K562 (cell line): ENCODE measurements around the gene DAPK2. TPM values are rescaled to one million over a fixed set of nuclear protein-coding genes. Genes with fewer than 3 reads are reported as not detected.

Experiments
- CEBPB ChIP-seq: fragments of 450-650 bp; IDR thresholded peaks from 2 replicates; pipeline ENCODE4 v1.6.1; 2016; ENCODE audit warnings: missing genetic modification characterization, missing compliant biosample characterization
- HEY1 ChIP-seq: fragments of 250-450 bp; sonication (Bioruptor Pico); IDR thresholded peaks from 2 replicates; pipeline ENCODE4 v1.5.0; 2020; ENCODE audit warnings: mild to moderate bottlenecking, moderate library complexity, borderline replicate concordance
- JUN ChIP-seq, 2 experiments: sonication (generic) in 1 of 2; formaldehyde crosslinking in 1 of 2; IDR thresholded peaks; 2 replicates each; pipeline versions ENCODE4 v1.6.1 to v1.8.0; 2012 to 2022; ENCODE audit warnings: borderline replicate concordance in 2 of 2, mild to moderate bottlenecking in 2 of 2, improper control_type of control experiment in 1 of 2, low read depth in 1 of 2, low read length in 1 of 2, missing genetic modification reagents in 1 of 2
- MTA1 ChIP-seq: fragments of 450-650 bp; IDR thresholded peaks from 2 replicates; pipeline ENCODE4 v1.6.1; 2017; ENCODE audit warnings: borderline replicate concordance
- NONO ChIP-seq, 2 experiments: fragments of 200-400 bp in 1 of 2; fragments of 450-650 bp in 1 of 2; formaldehyde crosslinking in 1 of 2; IDR thresholded peaks; 2 replicates each; pipeline ENCODE4 v1.6.1; 2017; ENCODE audit warnings: low read depth in 2 of 2, mild to moderate bottlenecking in 2 of 2, moderate library complexity in 2 of 2, low read length in 1 of 2
- POLR2A ChIP-seq: fragments of 450-650 bp; conservative IDR thresholded peaks from 2 replicates; pipeline ENCODE4 v1.6.1; 2016
- POLR2B ChIP-seq: fragments of 450-650 bp; IDR thresholded peaks from 2 replicates; pipeline ENCODE4 v1.6.1; 2018; ENCODE audit warnings: low read depth; ENCODE audit not compliant: partially characterized antibody
- PREB ChIP-seq: sonication (generic); formaldehyde crosslinking; IDR thresholded peaks from 2 replicates; pipeline ENCODE4 v1.8.1; 2023; ENCODE audit warnings: mild to moderate bottlenecking, missing genetic modification reagents
- SP2 ChIP-seq: IDR thresholded peaks from 2 replicates; pipeline ENCODE4 v1.6.1; 2011; ENCODE audit warnings: mild to moderate bottlenecking, low read depth, low read length, moderate library complexity; ENCODE audit not compliant: poor library complexity, severe bottlenecking; ENCODE audit errors: extremely low read depth
- TAF7 ChIP-seq: fragments of 450-650 bp; IDR thresholded peaks from 2 replicates; pipeline ENCODE4 v1.6.1; 2016; ENCODE audit warnings: missing genetic modification characterization, missing compliant biosample characterization
- TCFL5 ChIP-seq: fragments of 250-450 bp; sonication (Bioruptor Pico); conservative IDR thresholded peaks from 2 replicates; pipeline ENCODE4 v1.6.1; 2021; ENCODE audit warnings: mild to moderate bottlenecking, moderate library complexity, matching md5 sums
- THRAP3 ChIP-seq: fragments of 450-650 bp; IDR thresholded peaks from 2 replicates; pipeline ENCODE4 v1.6.1; 2016; ENCODE audit warnings: mild to moderate bottlenecking, inconsistent platforms, borderline replicate concordance
- UBTF ChIP-seq, 2 experiments: IDR thresholded peaks; 2 replicates each; pipeline ENCODE4 v1.6.1; 2012; ENCODE audit warnings: improper control_type of control experiment in 2 of 2, low read depth in 2 of 2, low read length in 2 of 2, borderline replicate concordance in 1 of 2
- ZNF436 ChIP-seq: fragments of 250-450, 450-650 bp; sonication (Bioruptor Pico); formaldehyde crosslinking; IDR thresholded peaks from 2 replicates; pipeline ENCODE4 v1.7.0; 2020; ENCODE audit warnings: mild to moderate bottlenecking
- ZNF644 ChIP-seq: fragments of 200-800 bp; sonication (Bioruptor generic); IDR thresholded peaks from 2 replicates; pipeline ENCODE4 v1.6.1; 2016; ENCODE audit warnings: low read depth, missing genetic modification characterization, missing compliant biosample characterization
- ZNF764 ChIP-seq: fragments of 250-450 bp; sonication (Bioruptor Pico); IDR thresholded peaks from 2 replicates; pipeline ENCODE4 v1.4.0; 2020; ENCODE audit warnings: low read depth, mild to moderate bottlenecking, moderate library complexity
- polyA plus RNA-seq, 8 experiments: library from polyadenylated mRNA; depleted of rRNA in 4 of 8; stranded (reverse) in 5 of 8; unstranded in 3 of 8; fragments of >200 nt; fragmentation: Nextera tagmentation in 2 of 8; fragmentation: Illumina TruSeq in 1 of 8; extraction: Ambion mirVana in 2 of 8; extraction: Trizol in 1 of 8; gene quantifications; 2 replicates each; pipeline versions ENCODE4 v1.2.1 to v1.2.3, GENCODE V29; 2011 to 2014; ENCODE audit warnings: inconsistent platforms in 1 of 8, missing spikeins in 1 of 8
- total RNA-seq, 7 experiments: library from RNA; depleted of rRNA in 6 of 7; stranded (reverse); fragments of >200 nt in 6 of 7; fragmentation: Illumina TruSeq in 2 of 7; extraction: Trizol in 2 of 7; gene quantifications; 2 replicates each; pipeline versions ENCODE4 v1.2.1 to v1.2.3, GENCODE V29; 2011 to 2021; ENCODE audit warnings: low replicate concordance in 1 of 7
- TF ChIP-seq, protein P1 (sequence below): fragments of 250-450 bp; sonication (Bioruptor Pico); IDR thresholded peaks from 2 replicates; pipeline ENCODE4 v1.4.0; 2020; ENCODE audit warnings: borderline replicate concordance
- TF ChIP-seq, protein P2 (sequence below), 3 experiments: fragments of 200-800 bp in 1 of 3; sonication (Bioruptor generic) in 1 of 3; sonication (generic) in 1 of 3; formaldehyde crosslinking in 1 of 3; IDR thresholded peaks; 2 replicates each; pipeline versions ENCODE4 v1.6.1 to v1.8.0; 2016 to 2022; ENCODE audit warnings: mild to moderate bottlenecking in 2 of 3, missing compliant biosample characterization in 2 of 3, missing genetic modification characterization in 2 of 3, missing genetic modification reagents in 1 of 3
- TF ChIP-seq, protein P3 (sequence below): fragments of 450-650 bp; formaldehyde crosslinking; IDR thresholded peaks from 2 replicates; pipeline ENCODE4 v1.4.0; 2020; ENCODE audit warnings: mild to moderate bottlenecking

DAPK2 gene
- total and polyA plus RNA-seq, 9 of the 15 experiments (the other 6 are each of a cell fraction or from before 2014, with no cell fraction given) = 0.14 to 5.2 (median 2.2) TPM

GRCh38 chr15:64046421-64047153, at the start of gene DAPK2 (continued):
- no peak for TF ChIP-seq ZNF436 (CRISPR knock-in tag)
- no peak for TF ChIP-seq ZNF644 (tag)
- TF ChIP-seq, protein P1, sequence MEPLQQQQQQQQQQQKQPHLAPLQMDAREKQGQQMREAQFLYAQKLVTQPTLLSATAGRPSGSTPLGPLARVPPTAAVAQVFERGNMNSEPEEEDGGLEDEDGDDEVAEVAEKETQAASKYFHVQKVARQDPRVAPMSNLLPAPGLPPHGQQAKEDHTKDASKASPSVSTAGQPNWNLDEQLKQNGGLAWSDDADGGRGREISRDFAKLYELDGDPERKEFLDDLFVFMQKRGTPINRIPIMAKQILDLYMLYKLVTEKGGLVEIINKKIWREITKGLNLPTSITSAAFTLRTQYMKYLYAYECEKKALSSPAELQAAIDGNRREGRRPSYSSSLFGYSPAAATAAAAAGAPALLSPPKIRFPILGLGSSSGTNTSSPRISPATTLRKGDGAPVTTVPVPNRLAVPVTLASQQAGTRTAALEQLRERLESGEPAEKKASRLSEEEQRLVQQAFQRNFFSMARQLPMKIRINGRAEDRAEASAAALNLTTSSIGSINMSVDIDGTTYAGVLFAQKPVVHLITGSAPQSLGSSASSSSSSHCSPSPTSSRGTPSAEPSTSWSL = no peak
- TF ChIP-seq JUN (IDR thresholded peaks at IDR 0.05; ENCODE audit: borderline replicate concordance, low read depth, low read length) = no peak
- TF ChIP-seq JUN (CRISPR knock-in tag; IDR thresholded peaks at IDR 0.05; ENCODE audit: borderline replicate concordance) = no peak
- peak in 1 of 2 experiments; percentile 76; a peak in 1 of 4 replicates for TF ChIP-seq UBTF (IDR thresholded peaks at IDR 0.05; ENCODE audit: borderline replicate concordance in 1 of 2, low read depth in 2 of 2, low read length in 2 of 2)
- no peak for TF ChIP-seq TAF7 (tag)
- no peak for TF ChIP-seq THRAP3
- TF ChIP-seq POLR2B = no peak
- no peak for TF ChIP-seq HEY1
- TF ChIP-seq, protein P2, sequence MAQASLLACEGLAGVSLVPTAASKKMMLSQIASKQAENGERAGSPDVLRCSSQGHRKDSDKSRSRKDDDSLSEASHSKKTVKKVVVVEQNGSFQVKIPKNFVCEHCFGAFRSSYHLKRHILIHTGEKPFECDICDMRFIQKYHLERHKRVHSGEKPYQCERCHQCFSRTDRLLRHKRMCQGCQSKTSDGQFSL (CRISPR knock-in tag; IDR thresholded peaks at IDR 0.05) = no peak
- TF ChIP-seq, protein P2 (tag; IDR thresholded peaks at IDR 0.05) = no peak
- TF ChIP-seq PREB = no peak
- no peak for TF ChIP-seq TCFL5 (CRISPR knock-in tag)
- no peak for TF ChIP-seq MTA1
- TF ChIP-seq NONO (IDR thresholded peaks at IDR 0.05; ENCODE audit: low read depth in 2 of 2, low read length in 1 of 2) = peak in 1 of 2 experiments; percentile 64; a peak in 1 of 4 replicates
- TF ChIP-seq SP2 = no peak
- no peak for TF ChIP-seq CEBPB
- no peak for TF ChIP-seq ZNF764 (CRISPR knock-in tag)
- TF ChIP-seq, protein P3, sequence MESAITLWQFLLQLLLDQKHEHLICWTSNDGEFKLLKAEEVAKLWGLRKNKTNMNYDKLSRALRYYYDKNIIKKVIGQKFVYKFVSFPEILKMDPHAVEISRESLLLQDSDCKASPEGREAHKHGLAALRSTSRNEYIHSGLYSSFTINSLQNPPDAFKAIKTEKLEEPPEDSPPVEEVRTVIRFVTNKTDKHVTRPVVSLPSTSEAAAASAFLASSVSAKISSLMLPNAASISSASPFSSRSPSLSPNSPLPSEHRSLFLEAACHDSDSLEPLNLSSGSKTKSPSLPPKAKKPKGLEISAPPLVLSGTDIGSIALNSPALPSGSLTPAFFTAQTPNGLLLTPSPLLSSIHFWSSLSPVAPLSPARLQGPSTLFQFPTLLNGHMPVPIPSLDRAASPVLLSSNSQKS = no peak
- TF ChIP-seq POLR2A = no peak
